Measurements from ENCODE around the gene RGS5.

GRCh38 chr1:163197022-163197421, 5.7 kb downstream of the RGS5 start:
- TF ChIP-seq, protein P1, sequence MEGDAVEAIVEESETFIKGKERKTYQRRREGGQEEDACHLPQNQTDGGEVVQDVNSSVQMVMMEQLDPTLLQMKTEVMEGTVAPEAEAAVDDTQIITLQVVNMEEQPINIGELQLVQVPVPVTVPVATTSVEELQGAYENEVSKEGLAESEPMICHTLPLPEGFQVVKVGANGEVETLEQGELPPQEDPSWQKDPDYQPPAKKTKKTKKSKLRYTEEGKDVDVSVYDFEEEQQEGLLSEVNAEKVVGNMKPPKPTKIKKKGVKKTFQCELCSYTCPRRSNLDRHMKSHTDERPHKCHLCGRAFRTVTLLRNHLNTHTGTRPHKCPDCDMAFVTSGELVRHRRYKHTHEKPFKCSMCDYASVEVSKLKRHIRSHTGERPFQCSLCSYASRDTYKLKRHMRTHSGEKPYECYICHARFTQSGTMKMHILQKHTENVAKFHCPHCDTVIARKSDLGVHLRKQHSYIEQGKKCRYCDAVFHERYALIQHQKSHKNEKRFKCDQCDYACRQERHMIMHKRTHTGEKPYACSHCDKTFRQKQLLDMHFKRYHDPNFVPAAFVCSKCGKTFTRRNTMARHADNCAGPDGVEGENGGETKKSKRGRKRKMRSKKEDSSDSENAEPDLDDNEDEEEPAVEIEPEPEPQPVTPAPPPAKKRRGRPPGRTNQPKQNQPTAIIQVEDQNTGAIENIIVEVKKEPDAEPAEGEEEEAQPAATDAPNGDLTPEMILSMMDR (IDR thresholded peaks at IDR 0.05) = no peak
- TF ChIP-seq POLR2A (IDR thresholded peaks at IDR 0.05) = no peak
- no peak for TF ChIP-seq POLR2AphosphoS5 (IDR thresholded peaks at IDR 0.05)

All from breast epithelium (tissue), 3 donors.